HG02759 (cell line): ENCODE results near the gene APCS.

Source experiments
- ATAC-seq: cut with Tn5 transposase; IDR thresholded peaks from one replicate; pipeline ENCODE4 v1.9.1; 2021; ENCODE audit warnings: mild to moderate bottlenecking, moderate library complexity; ENCODE audit not compliant: unreplicated experiment

The APCS gene, protein sequence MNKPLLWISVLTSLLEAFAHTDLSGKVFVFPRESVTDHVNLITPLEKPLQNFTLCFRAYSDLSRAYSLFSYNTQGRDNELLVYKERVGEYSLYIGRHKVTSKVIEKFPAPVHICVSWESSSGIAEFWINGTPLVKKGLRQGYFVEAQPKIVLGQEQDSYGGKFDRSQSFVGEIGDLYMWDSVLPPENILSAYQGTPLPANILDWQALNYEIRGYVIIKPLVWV

DNA sequence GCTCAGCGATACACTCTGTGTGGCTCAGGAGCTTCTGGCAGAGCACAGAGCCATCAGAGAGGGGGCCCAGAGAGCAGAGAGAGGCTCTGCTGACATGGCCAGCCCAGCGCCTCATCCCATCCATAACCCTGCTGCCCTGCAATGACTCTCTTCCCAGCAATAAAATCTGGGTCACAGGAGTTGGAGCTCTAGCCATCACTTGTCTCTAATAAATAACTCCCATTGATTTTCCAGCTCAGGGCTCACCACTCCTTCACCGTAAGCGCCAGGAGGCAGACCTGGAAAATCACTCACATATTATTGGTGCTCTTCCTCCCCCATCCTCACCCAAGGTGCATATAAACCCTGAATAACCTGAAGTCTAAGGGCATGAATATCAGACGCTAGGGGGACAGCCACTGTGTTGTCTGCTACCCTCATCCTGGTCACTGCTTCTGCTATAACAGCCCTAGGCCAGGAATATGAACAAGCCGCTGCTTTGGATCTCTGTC is at the start of gene APCS:
Gene APCS, plus strand, starts transcription at position 366 of the 491 bp plus-strand sequence. Its CDS starts 96 bp downstream, at position 462.
- ATAC-seq = no peak

DNA sequence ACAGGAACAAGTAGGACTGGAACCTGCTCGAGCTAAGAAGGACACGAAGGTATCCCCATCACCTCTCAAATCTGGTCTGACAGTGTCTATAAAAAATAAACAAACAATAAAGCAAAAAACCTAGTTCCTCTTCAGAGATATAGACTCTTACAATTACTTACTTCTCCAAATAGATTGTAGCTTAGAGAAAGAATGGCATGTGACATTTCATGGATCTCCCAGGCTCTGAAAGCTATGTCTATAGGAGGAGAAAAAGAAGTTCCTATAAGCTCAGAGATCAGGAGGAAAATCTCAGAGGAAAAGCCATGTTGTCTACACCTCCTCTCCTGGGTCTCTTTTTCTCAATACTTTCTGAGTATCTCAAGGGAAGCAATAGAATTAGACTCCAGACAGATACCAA is 39.5 kb upstream of the APCS start:
- ATAC-seq = no peak

DNA sequence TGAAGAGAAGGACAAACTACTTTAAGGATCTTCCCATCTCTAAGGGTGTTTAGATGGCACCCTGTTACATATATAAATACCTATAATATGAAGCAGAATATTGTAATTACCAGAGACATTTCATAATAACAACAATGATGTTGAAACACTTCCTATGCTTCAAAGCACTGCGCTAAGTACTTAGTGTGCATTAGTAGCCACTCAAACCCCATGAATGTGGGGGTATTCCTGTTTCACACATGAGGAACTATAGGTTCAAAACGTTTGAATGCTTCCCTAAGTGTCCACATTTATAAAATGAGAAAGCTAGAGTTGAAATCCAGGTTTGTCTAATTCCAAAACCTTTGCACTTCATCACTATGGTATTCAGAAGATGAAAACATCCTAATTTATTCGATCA is 33.4 kb upstream of the APCS start:
- ATAC-seq = no peak

DNA sequence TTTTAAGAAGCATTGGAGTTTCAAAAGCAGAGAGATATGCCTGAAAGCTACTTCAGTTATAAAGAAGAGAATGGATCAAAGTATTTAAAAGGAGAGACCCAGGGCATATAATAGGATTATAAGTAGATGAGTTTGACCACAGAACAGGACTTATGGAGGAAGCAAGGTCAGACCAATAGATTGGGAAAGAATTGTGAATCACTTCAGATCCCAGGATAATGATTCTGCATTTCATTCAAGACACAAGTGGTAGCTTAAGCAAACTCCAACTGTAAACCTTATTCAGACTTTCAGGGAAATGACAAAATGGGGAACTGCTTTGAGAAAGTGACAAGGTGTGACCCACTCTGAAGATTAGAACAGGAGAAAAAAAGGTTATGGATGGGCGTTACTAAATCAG is 32.9 kb upstream of the APCS start:
- no peak for ATAC-seq

DNA sequence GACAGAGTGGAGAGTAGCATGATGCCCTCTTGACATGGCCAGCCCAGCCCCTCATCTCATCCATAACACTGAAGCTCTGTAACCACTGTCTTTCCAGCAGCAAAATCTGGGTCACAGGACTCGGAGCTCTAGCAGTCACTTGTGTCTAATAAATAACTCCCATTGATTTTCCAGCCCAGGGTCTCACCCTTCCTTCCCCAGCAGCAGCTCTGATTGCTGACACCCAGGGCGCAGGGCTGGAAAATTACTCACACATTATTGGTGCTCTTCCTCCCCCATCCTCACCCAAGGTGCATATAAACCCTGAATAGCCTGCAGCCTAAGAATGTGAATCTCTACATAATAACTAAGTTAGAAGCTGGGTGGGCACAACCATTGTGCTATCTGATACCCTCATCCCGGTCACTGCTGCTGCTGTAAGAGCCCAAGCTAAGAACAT is 30.7 kb upstream of the APCS start:
- ATAC-seq = no peak

DNA sequence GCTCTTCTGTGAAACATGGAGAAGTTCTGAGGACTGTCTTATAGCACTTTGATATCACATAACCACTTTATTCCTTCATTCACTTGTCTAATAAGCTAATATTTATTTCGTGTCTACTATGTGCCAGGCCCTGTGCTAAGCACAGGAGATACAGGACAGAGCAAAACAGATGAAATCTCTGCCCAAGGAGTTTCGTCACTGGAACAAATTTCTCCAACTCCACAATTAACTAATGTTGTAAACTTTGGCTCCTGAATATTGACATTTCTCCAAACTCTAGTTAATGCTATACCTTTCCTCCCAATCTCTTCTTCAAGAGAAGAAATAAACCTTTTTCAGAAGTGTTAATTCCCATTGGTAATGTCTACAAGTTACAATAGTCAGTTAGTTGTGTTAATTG is 27.0 kb upstream of the APCS start:
- ATAC-seq = no peak

DNA sequence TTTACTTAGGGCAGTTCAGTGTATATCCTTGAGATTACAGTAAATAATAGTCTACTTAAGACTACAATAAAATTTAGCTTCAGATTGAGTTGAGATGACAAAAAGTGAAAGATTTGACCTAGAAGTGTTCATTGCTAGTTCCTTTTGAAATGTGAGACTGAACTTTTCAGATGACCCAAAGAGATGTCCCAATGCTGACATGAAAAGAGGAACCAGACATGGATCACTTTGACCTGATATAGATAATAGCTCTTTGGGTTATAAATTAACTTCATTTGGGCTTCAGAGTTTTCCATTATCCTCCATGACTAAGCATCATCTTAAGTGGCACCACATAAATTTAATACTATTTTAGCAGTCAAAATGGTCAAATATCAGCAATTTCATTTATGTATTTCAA is 26.1 kb upstream of the APCS start:
- ATAC-seq = no peak

DNA sequence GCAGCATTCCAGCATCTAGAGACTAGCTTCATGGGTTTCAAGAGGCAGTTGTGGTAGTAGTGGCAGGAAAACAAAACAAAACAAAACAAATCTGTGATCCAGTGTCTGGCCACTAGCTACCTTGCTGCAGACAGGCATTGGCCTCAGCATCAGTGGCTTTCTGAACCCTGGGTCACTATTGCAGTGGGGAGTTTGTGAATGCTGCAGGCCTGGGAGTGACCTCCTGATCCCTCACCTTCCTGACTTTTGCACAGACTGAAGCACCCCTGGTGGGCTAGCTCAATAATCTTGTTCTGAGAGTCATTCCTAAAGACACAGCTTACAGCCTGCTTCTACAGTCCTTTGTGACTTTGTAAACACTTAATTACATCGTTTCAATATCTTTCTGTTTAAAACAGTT is 24.9 kb upstream of the APCS start:
- ATAC-seq = no peak

DNA sequence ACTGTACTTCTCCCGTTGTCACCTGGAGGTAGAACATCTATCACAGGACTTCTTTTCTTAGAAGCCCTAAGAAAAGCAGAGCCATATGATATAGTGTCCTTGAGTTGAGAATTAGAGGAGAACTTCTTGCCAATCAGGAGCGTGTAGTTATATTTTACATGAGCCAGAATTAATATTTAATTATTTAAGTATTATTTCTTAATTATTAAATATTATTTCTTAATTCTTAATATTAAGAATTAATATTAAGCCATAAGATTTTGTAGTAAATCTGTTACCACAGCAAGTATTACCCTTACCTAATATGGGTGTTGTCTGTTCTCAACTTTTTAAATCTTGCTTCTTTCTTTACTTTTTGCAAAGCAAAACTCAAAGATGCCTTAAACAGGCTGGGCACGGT is 10.2 kb upstream of the APCS start:
- no peak for ATAC-seq

DNA sequence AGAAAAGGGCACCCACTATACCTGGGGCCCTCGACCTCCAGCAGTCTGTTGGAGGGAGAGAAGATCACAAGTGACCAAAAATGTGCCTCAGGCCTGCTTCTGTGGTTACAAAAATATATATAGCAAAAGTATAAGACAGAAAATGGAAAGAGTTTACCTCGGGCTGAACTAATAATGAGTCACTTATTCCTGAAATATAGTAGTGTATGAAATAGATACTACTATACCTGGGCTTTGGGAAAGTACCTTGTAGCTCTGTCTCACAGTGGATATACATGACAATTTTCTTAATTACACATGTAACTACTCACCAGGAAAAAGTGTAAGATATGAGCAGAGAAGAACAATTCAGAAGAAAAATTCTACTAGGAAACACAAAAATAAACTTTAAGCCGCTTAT is 7.3 kb upstream of the APCS start:
- peak; percentile 68 for ATAC-seq

DNA sequence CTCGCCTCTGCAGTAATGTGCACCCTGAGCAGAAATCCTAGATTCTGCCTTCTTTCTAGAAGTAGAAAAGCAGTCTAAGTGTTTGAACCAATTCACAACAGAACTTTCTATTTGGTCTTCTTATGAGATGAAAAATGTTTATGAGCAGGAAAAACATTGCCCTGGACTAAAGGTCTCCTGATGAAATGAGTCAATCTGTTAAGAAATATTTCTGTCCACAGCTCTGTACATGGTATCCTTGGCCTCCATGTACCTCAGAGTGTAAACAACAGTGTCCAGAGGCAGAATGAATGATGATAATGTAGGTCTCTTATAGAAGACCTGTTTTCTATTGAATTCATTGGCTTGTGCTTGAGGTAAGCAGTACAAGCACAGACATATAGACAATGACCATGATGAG is 6.2 kb upstream of the APCS start:
- no peak for ATAC-seq

DNA sequence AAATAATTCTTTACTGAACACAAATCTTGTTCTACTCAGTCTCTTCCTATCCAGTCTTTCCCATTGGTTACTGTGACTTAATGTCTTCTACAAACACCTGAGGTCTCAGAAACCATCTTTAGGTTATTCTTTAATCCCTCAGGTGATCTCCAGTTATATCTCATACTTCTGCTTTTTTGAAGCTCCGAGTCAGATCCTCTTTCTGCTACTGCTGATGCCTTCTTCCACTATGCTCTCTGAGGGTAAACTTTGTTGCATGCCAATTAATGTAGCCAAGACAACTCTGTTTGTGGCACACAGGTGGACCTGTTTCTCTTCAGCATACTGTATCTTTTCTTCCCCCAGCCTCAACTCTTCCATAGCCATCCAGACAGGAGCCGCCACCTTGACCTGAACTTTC is 3.1 kb upstream of the APCS start:
- ATAC-seq = no peak

DNA sequence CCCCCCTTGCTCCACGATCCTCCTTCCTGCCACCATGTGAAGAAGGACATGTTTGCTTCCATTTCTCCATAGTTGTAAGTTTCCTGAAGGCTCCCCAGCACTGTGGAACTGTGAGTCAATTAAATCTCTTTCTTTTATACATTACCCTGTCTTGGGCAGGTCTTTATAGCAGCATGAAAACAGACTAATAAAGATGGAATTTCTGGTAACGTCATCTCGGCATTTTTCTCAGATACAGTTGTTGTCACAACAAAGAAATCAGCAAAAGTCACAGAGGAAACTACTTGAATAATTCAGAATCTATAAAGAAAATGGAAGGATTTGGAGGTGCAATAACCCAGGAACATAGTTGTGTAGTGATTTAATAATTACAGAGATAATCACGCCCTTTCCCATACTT is 4.4 kb downstream of the APCS start:
- ATAC-seq = no peak

DNA sequence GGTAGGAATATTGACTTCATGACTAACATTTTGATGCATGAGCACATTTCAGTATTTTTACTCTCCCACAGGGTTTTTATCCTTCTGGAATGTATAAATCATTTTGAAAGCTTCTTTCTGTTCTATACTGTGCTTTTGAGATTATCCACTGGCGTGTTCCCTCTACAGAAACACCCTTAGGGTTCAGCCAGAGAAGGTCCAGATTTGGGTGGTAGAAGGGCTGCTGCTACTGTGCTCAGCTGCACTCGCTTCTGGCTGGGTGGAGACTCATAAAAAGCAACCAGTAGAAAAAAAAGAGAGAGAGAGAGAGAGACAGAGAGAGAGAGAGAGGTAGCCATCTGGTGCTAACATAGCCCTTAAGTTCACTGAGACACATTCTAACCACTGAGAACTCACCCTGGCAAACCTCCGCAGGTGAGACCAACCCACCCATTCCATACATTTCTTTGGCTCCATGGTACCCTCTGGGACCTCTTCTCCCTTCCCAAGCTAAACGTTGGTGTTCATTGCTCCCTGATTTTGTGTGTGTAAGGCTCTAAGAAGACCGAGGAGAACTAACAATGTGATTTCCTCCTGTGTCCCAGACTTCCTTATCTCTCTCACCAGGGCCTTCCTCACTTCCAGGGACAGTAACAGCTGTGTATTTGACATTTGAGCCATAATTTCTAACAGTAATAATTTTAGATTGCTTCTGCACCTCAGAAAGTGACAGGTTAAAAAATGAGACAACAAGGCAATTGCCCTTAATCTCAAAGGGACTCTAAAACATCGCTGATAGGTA is 7.2 kb downstream of the APCS start:
- no peak for ATAC-seq

DNA sequence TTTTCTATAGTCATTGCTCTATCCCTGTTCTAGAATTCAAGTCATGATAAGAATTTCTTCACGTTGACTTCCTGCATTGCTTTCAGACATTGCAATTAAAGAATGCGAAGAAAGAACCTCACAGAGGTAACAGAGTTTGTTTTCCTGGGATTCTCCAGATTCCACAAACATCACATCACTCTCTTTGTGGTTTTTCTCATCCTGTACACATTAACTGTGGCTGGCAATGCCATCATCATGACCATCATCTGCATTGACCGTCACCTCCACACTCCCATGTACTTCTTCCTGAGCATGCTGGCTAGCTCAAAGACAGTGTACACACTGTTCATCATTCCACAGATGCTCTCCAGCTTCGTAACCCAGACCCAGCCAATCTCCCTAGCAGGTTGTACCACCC is 10.6 kb downstream of the APCS start:
- ATAC-seq = no peak

DNA sequence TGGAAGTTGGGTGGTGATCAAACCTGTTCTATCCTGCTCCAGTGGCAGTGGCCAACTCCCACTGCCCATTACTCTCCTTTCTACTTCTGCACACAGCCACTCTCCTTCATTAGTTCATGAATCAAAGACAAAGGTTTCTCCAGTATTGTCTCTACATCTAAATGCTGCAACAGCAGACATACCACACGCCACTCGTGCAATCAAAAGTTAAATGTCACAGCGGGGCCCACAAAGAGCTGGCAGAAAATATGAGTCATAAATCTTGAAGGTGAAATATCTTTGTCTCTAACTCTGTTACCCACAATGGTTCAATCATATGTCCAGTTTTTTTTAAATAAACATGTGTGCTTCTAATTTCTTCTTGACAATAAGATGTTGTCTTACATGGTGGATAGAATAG is 13.3 kb downstream of the APCS start:
- ATAC-seq = no peak

DNA sequence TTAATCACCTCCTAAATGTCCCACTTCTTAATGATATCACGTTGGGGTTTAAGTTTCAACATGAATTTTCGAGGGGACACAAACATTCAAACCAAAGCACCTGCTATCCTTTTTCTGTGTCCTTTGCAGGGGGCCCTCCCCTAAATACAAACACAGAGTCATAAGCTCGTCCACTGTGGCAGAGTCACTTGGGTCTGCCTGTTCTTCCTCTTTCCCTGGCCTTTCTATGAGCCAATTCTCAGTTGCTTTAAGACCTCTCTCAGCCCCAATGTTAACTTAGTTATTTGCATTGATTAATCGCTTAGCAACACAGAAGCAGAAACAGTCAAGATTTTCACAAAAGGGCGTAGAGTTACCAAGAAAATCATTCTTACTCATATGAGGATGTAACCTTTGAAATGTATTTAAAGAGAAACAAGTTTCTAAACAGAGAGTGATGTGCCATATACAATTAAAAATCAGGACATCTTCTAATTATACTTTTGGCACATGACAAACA is 14.9 kb downstream of the APCS start:
- ATAC-seq = no peak

DNA sequence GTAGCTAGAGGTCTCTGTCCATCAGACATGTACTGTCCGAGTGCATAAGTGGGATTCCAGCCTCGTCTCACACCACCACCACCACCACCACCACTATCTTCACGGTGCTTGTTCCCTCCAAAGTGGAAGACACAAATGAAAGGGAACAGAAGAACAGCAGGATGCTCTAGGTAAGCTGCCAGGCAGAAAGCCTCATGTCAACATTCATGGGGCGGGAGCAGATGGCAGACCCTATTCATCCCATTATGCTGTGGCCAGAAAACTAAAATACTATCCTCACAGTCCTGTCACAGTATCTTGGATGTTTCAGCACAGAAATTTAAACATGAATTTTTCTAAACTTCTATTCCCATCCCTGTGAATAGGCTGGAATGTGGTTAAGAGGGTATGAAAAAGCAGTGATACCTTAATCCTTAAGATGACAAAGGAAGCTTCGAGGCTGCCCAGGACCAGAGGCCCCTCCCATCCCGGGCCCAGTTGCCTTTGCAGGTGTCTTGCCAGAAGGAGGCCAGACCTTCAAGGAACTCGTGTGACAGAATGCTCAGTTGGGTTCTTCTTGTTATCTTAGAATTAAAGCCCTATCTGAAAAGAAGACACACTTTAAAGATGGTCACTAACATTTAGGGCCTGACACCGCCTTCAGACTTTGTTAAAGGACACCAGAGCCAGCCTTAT is 24.7 kb downstream of the APCS start:
- ATAC-seq = no peak

DNA sequence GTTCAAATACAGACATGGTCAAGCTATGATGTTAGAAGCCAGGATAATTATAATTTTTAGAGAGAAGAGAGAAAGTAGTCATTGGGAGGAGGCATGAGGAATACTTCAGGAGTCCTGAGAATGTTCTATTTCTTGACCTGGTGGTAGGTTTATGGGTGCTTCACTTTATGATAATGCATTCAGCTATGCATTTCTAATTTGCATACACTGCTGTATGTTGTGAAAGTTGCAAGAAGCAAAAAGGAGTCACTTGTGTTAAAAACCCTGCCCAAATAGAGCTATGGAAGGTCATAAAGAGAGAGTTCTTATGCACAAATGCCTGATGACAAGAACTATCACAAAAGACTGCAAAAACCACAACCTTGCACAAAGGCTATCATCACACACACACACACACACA is 45.3 kb downstream of the APCS start:
- ATAC-seq = no peak
